Measurements from ENCODE around the gene RBFOX1. TPM values are rescaled to one million over a fixed set of nuclear protein-coding genes. Genes with fewer than 3 reads are reported as not detected.

The RBFOX1 gene
- total RNA-seq, 6 donors from 2014 or later: not detected

DNA sequence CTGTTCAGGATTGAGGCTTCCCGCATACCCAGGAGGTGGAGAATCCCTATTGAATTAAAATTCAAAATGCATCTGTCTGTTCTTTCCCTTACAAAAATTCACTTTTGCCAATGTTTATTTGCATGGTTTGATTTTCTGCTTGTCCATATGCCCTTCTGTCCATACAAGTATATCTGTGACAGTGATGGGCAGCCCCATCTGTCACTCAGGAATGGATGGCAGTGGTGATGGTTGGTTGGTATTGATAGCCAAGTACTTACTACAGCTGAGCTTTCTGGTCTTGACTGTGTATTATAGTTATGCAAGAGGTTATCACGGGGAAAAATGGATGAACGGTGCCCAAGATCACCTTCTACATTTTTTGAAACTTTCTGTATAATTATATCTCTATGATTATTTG is 171.0 kb downstream of the RBFOX1 start:
- WGBS, 2 donors: 94% methylated on average over 3 of the region's 3 CpGs
- H3K36me3 ChIP-seq: no peaks in the 10 kb centered on the region

DNA sequence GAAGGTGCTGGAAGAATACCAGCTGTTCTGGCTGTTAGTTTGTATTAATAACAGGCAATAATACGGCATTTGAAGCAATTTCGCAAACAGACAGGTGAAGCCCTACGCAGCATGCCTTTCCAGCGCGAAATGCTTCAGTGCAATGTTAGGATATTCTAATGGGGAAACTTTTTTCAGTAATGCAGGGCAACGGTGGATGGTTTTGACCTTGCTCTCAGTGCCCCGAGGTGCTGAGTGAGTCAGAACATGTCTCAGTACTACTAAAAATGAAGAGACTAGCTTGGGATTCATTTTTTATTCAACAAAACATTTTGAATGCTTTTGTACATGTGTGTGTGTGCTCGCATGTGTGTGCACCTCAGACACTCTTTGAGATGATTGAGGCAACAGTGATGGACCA is 172.2 kb downstream of the RBFOX1 start:
- Histone ChIP-seq H3K9me3 (no peaks in the 10 kb centered on the region), H3K27me3 (no peaks in the 10 kb centered on the region), H3K4me3 (no peak overlapping the region), H3K36me3 (no peaks in the 10 kb centered on the region), H3K27ac (no peak overlapping the region), H3K4me1 (no peaks in the 10 kb centered on the region)
- DNase-seq (no peak), ATAC-seq (ENCODE audit: low FRiP score in 2 of 2) (no peak)
- TF ChIP-seq, protein P1, sequence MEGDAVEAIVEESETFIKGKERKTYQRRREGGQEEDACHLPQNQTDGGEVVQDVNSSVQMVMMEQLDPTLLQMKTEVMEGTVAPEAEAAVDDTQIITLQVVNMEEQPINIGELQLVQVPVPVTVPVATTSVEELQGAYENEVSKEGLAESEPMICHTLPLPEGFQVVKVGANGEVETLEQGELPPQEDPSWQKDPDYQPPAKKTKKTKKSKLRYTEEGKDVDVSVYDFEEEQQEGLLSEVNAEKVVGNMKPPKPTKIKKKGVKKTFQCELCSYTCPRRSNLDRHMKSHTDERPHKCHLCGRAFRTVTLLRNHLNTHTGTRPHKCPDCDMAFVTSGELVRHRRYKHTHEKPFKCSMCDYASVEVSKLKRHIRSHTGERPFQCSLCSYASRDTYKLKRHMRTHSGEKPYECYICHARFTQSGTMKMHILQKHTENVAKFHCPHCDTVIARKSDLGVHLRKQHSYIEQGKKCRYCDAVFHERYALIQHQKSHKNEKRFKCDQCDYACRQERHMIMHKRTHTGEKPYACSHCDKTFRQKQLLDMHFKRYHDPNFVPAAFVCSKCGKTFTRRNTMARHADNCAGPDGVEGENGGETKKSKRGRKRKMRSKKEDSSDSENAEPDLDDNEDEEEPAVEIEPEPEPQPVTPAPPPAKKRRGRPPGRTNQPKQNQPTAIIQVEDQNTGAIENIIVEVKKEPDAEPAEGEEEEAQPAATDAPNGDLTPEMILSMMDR (IDR thresholded peaks at IDR 0.05): no peak
- 91% methylated on average over 8 of the region's 8 CpGs for WGBS, 2 donors

More for the DNA sequence above, 171.0 kb downstream of the RBFOX1 start:
- Histone ChIP-seq H3K27me3 (no peaks in the 10 kb centered on the region), H3K9me3 (no peaks in the 10 kb centered on the region), H3K4me3 (no peak overlapping the region), H3K27ac (no peak overlapping the region), H3K4me1 (no peaks in the 10 kb centered on the region)
- ATAC-seq (ENCODE audit: low FRiP score in 2 of 2): no peak
- DNase-seq: no peak
- no peak for TF ChIP-seq POLR2AphosphoS5 (IDR thresholded peaks at IDR 0.05)
- TF ChIP-seq EP300 (IDR thresholded peaks at IDR 0.05): no peak
- TF ChIP-seq, protein P1 (IDR thresholded peaks at IDR 0.05): no peak
- TF ChIP-seq POLR2A (IDR thresholded peaks at IDR 0.05): no peak

DNA sequence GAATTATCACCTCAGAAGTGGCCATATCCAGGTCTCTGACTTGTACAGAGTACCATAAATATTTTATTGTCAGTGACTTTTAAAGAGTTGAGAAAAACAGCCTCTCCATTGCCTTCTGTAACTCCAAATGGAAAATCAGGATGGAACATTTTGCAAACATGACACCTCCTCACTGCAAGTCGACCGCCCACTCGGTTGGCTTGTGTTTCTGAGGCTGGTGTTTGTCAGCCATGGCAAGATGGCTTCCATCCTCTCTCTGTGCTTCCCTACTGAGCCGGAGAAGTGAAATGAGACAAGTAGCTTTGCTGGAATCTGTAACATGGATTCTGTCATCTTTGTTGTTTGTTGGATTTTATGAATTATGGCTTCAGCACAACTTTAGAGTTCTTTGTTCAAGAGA is 172.8 kb downstream of the RBFOX1 start:
- ATAC-seq (ENCODE audit: low FRiP score in 2 of 2) (no peak), DNase-seq (no peak)
- Histone ChIP-seq H3K36me3 (no peaks in the 10 kb centered on the region), H3K4me3 (no peak overlapping the region), H3K4me1 (no peaks in the 10 kb centered on the region), H3K27ac (no peak overlapping the region), H3K27me3 (no peaks in the 10 kb centered on the region), H3K9me3 (no peaks in the 10 kb centered on the region)
- WGBS, 2 donors: 85 to 92% methylated on average over 4 of the region's 4 CpGs
- TF ChIP-seq EP300 (IDR thresholded peaks at IDR 0.05) (no peak), POLR2A (IDR thresholded peaks at IDR 0.05) (no peak), POLR2AphosphoS5 (IDR thresholded peaks at IDR 0.05) (no peak)
- TF ChIP-seq, protein P1 (IDR thresholded peaks at IDR 0.05): no peak

DNA sequence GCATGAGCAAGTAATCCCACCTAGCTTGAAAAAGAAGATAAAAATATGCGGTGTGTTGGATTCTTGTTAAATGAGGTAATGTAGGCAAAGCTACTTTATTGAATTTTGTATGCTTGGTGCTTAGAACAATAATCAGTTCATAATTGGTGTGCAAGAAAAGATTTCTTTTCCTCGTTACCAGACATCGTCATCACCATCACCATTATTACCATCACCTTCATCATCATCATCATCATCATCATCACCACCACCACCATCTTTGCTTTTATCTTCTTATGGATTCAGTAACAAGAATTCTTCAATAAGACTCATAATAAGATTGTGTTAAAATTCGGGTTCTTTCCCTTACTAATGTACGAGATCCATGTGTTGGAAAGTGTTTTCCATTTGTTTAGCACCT is 173.7 kb downstream of the RBFOX1 start:
- H3K9me3 ChIP-seq: no peaks in the 10 kb centered on the region
- TF ChIP-seq POLR2AphosphoS5 (IDR thresholded peaks at IDR 0.05) (no peak), POLR2A (IDR thresholded peaks at IDR 0.05) (no peak), EP300 (IDR thresholded peaks at IDR 0.05) (no peak)
- TF ChIP-seq, protein P1 (IDR thresholded peaks at IDR 0.05): no peak
- no peaks in the 10 kb centered on the region for H3K36me3 ChIP-seq
- H3K27ac ChIP-seq: no peak overlapping the region
- 80 to 82% methylated on average over 5 of the region's 5 CpGs for WGBS, 2 donors
- ATAC-seq (ENCODE audit: low FRiP score in 2 of 2) (no peak), DNase-seq (no peak)
- no peak overlapping the region for H3K4me3 ChIP-seq
- no peaks in the 10 kb centered on the region for H3K4me1 ChIP-seq
- no peaks in the 10 kb centered on the region for H3K27me3 ChIP-seq

DNA sequence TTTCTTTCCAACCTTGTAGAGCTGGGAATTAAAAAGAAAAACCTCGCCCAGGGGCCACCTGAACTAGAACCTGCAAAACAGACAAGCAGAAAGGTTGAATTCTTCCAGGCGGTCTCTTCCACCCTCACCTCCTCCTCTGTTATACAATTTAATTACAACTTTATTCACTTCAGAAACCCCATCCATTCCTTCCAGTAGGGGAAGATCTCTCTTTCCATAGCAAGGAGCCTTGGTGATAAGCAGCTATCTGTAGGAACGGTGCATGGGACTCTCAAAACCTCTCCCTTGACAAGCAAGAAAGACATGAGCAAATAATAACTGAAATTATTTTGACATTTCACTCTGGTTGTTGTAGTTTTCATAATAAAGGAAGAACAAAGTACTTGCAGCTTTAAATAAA is 176.0 kb downstream of the RBFOX1 start:
- 71 to 72% methylated on average over 3 of the region's 3 CpGs for WGBS, 2 donors
- Histone ChIP-seq H3K9me3 (no peaks in the 10 kb centered on the region), H3K4me3 (no peak overlapping the region), H3K27ac (no peak overlapping the region), H3K27me3 (no peaks in the 10 kb centered on the region), H3K36me3 (no peaks in the 10 kb centered on the region), H3K4me1 (no peaks in the 10 kb centered on the region)
- TF ChIP-seq POLR2AphosphoS5 (IDR thresholded peaks at IDR 0.05) (no peak), POLR2A (IDR thresholded peaks at IDR 0.05) (no peak), EP300 (IDR thresholded peaks at IDR 0.05) (no peak)
- TF ChIP-seq, protein P1 (IDR thresholded peaks at IDR 0.05): no peak
- ATAC-seq (ENCODE audit: low FRiP score in 2 of 2): no peak
- no peak for DNase-seq
